ENCODE measurements around the gene SMIM7. TPM values are rescaled to one million over a fixed set of nuclear protein-coding genes. Genes with fewer than 3 reads are reported as not detected.
A peak's percentile ranks its signal among the peaks of the same experiment; 100 is the strongest.

Gene SMIM7
- total RNA-seq, 1 experiment from 2014 or later, result 77.6 TPM

GRCh38 chr19:16600824-16601223 is 59.1 kb downstream of the SMIM7 start:
- Histone ChIP-seq H2BK120ac (ENCODE audit: low read depth, low read length, poor library complexity, severe bottlenecking) (no peak overlapping the region), H3K4ac (ENCODE audit: low read depth, low read length) (no peak overlapping the region), H3K18ac (ENCODE audit: insufficient read length, low read depth, low read length) (no peak overlapping the region), H3K9ac (ENCODE audit: extremely low read depth, insufficient read length, low read length) (no peak overlapping the region), H3K79me1 (ENCODE audit: insufficient read depth, low read depth, low read length, poor library complexity, severe bottlenecking) (peaks cover 12% of the 10 kb centered on the region), H2BK5ac (ENCODE audit: insufficient read length, low read length) (no peak overlapping the region), H3K27ac (ENCODE audit: insufficient read length, low read depth, low read length) (no peak overlapping the region), H4K8ac (replicated peaks; ENCODE audit: insufficient read length, low read depth, low read length) (no peak overlapping the region), H2BK15ac (ENCODE audit: low read depth, low read length) (no peak overlapping the region), H3K4me1 (ENCODE audit: insufficient read depth, low read length) (no peaks in the 10 kb centered on the region), H4K5ac (ENCODE audit: insufficient read length, low read depth, low read length) (no peak overlapping the region), H3K9me3 (ENCODE audit: control insufficient read depth, low read depth, low read length) (no peaks in the 10 kb centered on the region), H3K23me2 (ENCODE audit: insufficient read length, low read depth, low read length, poor library complexity, severe bottlenecking) (no peaks in the 10 kb centered on the region), H3K4me2 (ENCODE audit: insufficient read depth, insufficient read length, low read length) (no peak overlapping the region), H2BK20ac (ENCODE audit: low read depth, low read length, poor library complexity, severe bottlenecking) (no peak overlapping the region), H3K14ac (ENCODE audit: insufficient read depth, low read length) (no peak overlapping the region; the same call in 1 of the 2 replicates), H2AFZ (ENCODE audit: low read length) (no peak overlapping the region), H3K27me3 (ENCODE audit: insufficient read depth, low read length) (no peaks in the 10 kb centered on the region), H3K23ac (ENCODE audit: insufficient read length, low read depth, low read length) (no peak overlapping the region), H3K79me2 (ENCODE audit: insufficient read depth, low read length) (peaks cover 19% of the 10 kb centered on the region; the same call in 1 of the 2 replicates), H4K20me1 (ENCODE audit: control insufficient read depth, insufficient read depth, insufficient read length) (peaks cover 4% of the 10 kb centered on the region), H2AK5ac (ENCODE audit: insufficient read length, low read length) (no peak overlapping the region), H2BK12ac (ENCODE audit: insufficient read length, low read depth, low read length) (no peak overlapping the region), H3T11ph (ENCODE audit: low read length) (no peak overlapping the region), H4K91ac (ENCODE audit: insufficient read length, low read depth, low read length) (no peak overlapping the region), H3K56ac (ENCODE audit: insufficient read length, low read depth, low read length) (no peak overlapping the region)
- peak overlapping the region in 1 of 2 experiments; percentile 14; a peak in 1 of 5 replicates for H3K4me3 Mint-ChIP-seq
- WGBS (ENCODE audit: extremely low coverage, insufficient read length, low lambda C conversion rate), result no CpG with 5 or more reads among the region's 5 CpGs
- H3K27me3 Mint-ChIP-seq (ENCODE audit: low read depth), result no peaks in the 10 kb centered on the region
- no peaks in the 10 kb centered on the region for H3K9me3 Mint-ChIP-seq
- DNase-seq, result no peak
- peak overlapping the region in 1 of 3 experiments; percentile 44; a peak in 1 of 7 replicates for H3K27ac Mint-ChIP-seq
- no peaks in the 10 kb centered on the region for H3K36me3 Mint-ChIP-seq (ENCODE audit: insufficient read depth in 1 of 3, low read depth in 3 of 3)
- H3K4me1 Mint-ChIP-seq, result peaks cover 0 to 6% of the 10 kb centered on the region in 2 experiments; a peak in 3 of 4 replicates
- TF ChIP-seq CTCF (conservative IDR thresholded peaks at IDR 0.05), result no peak

Measured in H9 (cell line).